ENCODE results near the gene CREB3.

Gene CREB3

GRCh38 chr9:35702696-35703095, 29.8 kb upstream of the CREB3 start:
- DNase-seq (ENCODE audit: low read depth), result peak; percentile 62

- DNase-seq (ENCODE audit: low read depth), result no peak
Observed at GRCh38 chr9:35703906-35704672, 28.4 kb upstream of the CREB3 start.

- DNase-seq (ENCODE audit: low read depth), result no peak
Observed at GRCh38 chr9:35705372-35705771, 27.1 kb upstream of the CREB3 start.

- DNase-seq (ENCODE audit: low read depth), result no peak
Observed at GRCh38 chr9:35705836-35706430, 26.5 kb upstream of the CREB3 start.

DNA sequence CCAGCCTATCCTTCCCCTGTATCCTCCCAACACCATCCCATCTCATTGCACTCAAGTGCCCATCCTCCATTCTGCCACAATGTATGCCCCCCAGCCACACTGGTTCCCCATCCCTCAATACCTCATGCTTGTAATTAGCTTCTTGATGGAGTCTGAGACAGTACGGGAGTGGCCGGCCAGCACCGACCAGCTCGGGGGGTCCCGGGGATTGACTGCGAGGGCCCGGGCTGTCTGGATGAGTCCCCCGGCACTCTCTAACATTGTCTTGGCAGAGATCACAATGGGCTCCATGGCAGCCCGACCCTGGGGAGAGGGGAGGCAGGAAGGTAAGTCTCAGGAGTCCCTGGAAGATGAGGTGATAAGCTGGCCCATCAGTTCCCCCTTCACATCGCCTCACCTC, 25.5 kb upstream of the CREB3 start:
- DNase-seq (ENCODE audit: low read depth), result no peak

DNA sequence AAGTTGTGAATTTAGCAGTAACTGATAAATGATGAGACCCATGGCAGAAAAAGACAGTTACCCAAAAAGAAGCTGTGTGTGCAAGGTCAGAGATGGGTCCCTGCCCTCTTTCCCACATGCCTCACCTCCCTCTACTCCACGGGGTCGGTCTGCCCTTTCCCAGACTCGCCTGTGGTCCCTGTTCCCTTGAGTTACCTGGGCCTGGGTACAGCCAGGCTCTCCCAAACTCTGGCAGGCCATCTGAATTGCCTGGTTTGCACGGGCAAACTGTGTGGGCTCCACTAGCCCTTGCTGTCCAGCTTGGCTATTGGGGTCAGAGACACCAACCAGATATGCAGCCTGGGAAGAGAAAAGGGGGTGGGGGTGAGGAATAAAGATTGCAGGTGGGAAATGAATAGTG, 24.3 kb upstream of the CREB3 start:
- no peak for DNase-seq (ENCODE audit: low read depth)

DNA sequence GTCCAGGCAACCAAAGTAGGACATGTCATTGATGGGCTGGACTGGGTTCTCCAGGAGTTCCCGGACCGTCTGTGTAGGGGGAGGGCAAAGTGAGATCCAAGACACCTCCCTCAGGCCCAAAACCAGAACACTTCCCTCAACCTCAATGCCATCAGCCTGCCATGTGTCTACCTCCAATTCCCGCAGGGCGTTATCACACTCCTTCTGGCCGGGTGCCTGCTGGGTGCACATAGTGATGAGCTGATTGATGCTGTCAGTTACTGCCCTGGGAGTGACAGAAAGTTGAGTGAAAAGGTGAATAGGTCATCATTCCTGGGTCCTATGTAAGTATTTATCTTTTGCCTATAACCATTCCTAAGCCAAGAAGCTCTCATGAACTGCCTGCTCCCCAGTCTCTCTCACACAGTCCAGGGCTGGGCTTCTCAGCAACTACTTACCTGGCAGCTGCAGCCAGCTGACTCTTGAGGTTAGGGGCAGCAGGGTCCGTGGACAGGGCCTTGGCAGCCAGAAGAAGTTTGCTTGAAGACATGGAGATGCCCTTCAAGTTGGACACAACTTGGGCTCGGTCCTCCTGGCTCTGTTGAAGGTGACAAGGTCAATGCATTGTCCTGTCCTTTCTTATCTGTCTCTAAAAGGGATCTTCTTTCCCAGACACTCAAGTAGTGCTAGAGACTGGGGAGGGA, 21.5 kb upstream of the CREB3 start:
- no peak for DNase-seq (ENCODE audit: low read depth)

DNA sequence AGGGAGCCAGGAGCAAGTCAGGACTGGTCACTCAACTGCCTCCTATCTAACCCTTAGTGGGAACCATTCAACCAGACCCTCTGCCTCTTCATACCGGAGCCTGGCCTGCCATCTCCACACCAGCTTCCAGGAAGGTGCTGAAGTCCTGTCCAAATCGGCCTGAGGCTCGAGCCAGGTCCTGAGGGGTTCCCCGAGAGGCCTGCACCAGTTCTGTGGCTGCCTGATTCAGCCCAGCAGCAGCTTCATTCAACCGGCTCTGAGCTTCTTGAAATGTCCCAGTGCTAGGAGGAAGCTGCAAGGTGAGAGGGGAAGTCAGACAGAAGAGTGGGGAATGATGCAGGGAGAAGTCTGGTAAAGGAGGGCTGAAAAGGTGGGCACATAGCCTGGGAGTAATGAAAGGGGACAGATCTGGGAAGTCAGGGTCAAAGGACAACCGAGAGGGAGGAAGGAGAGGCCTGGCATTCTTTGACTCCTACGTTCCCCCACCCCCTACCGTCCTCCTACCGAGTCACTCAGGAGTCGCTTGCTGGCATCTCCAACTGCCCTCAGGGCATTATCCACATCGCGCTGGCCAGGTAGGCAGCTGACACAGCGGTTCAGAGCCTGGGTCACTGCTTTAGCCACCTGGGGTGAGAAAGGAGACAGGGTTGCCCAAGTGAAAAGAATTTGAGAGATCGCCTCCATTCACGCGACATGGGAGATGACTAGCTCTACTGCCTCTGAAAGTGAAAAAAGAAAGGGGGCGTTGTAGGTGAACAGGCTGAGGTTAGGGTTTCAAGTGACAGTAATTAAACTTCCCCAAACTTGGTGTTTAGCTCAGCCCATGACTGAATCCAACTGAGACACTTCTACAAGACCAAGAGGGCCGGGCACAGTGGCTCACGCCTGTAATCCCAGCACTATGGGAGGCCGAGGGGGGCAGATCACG, 20.7 kb upstream of the CREB3 start:
- DNase-seq (ENCODE audit: low read depth), result no peak

DNA sequence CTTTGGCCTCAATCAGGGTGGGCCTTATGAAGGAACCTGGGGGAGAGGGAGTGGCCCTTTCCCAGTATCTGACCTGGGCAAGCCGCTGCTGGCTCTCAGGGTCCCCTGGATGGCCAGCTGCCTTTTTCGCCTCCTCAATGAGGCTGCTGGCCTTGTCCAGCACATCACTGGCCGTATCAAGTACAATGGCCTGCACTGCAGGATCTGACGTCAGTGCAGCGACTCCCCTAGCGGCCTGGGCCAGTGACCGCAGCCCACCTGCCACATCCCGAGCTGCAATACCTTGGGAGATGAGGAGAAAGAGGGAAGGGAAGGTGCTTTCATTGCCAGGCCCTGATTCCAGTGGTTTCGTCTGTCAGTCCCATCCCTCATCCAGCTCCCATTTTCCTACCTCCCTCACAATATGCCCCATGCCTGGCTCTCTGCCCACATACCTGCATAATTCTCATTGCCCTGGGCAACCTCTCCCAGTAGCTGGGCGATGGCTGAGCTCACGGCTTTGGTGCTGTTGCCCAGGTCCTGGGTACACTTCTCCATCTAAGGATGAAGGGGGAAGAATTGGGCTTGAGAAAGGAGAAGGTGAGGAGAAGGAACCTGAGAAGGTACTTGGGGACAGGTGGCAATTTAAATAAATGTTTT, 19.6 kb upstream of the CREB3 start:
- DNase-seq (ENCODE audit: low read depth), result no peak

- no peak for DNase-seq (ENCODE audit: low read depth)
Observed at GRCh38 chr9:35713578-35713977, 18.9 kb upstream of the CREB3 start.

DNA sequence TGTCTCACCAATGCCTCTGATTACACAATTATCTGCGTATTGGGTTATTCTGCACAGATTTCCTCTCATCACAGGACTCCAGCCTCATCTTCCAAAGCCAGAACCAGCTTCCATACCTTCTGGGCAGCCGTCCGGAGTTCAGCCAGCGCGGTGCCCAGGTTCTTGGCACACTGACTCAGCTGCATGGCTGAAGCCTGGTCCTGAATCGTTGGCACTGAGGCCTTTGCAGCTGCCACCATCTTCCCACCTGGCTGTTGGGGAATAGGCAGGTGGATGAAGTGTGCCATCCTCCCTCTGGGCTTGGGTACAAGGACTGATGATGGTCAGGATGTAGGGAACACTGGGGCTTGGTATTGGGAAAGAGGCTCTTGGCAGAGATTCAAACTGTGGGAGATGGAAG, 18.3 kb upstream of the CREB3 start:
- no peak for DNase-seq (ENCODE audit: low read depth)

GRCh38 chr9:35714579-35715252, 17.8 kb upstream of the CREB3 start:
- DNase-seq (ENCODE audit: low read depth), result no peak

- peak; percentile 59 for DNase-seq (ENCODE audit: low read depth)
Observed at GRCh38 chr9:35716230-35716629, 16.2 kb upstream of the CREB3 start.

GRCh38 chr9:35717132-35717870, 15.2 kb upstream of the CREB3 start:
- no peak for DNase-seq (ENCODE audit: low read depth)

DNA sequence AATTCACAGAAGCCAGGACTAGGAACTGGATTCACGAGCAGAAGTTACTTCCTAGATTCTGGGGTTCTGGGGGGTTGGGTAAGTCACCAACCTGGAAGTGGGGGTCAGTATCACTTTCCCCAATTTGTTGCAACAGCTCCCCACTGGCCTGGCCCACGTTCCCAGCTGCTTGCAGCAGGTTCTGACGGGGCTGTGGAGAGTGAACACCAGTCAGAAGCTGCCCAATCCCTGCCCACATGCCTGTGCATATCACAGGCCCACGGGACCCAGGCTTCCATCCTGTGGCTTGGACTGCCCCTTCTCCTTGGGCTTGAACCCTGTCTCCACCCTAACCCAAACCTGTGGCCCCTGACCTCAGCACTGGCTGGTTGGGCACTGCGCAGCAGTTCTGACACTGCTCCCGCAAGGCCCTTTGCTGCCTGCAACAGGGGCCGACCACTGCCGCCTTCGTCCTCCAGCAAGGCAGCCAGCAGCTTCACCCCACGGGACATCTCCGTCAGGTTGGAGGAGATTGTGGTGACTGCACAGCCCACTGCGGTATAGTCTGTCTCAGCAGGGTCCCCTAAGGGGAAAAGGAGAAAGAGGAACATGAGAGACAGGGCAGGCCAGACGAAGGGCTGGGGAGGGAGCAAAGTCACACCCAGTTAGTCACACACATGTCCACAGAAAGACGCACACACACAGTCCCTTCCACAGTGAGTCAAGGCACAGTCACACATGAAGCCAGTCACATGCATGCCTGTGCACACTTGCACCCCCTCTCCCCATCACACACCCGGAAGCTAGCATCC, 13.6 kb upstream of the CREB3 start:
- DNase-seq (ENCODE audit: low read depth), result no peak

DNA sequence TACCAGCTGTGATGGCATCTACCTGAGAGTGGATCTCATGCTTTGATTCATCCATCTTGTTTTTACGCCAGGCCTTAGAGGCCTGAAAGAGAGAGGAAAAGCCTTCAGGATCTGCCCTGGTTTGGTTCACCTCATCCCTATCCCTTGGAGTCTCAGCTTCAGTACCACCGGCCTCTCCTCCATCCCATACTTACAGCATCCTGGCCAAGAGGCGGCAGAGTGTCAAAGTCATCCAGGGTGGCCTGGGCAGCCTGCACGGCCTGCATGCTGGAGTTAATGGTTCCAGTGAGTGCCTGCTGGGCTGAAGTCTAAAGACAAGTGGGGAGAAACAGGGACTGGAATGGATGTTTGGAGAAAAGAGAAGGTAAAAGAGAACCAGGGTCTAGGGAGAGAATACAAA, 12.9 kb upstream of the CREB3 start:
- DNase-seq (ENCODE audit: low read depth), result no peak

- DNase-seq (ENCODE audit: low read depth), result no peak
Observed at GRCh38 chr9:35723426-35723825, 9.0 kb upstream of the CREB3 start.

- no peak for DNase-seq (ENCODE audit: low read depth)
Observed at GRCh38 chr9:35723908-35724307, 8.6 kb upstream of the CREB3 start.

DNA sequence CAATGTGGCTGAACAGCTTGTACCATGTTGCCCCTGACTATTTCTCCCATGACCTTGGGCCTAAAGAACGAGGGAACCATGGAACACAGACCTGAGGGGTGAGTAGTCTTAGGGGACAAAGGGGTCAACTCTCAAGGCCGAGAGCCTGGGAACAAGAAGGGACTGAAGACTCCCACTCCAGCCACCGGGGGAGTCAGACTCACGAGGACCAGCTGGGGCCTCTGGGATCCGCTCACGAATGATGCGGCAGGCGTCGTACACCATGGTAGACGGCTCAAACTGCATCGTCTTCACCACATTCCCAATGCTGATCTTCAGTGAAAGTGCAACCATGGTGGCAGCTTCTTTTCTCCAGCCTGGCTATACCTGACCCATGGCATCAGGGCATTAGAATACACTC, 7.1 kb upstream of the CREB3 start:
- no peak for DNase-seq (ENCODE audit: low read depth)

- peak; percentile 56 for DNase-seq (ENCODE audit: low read depth)
Observed at GRCh38 chr9:35726931-35727330, 5.5 kb upstream of the CREB3 start.
